Measurements from ENCODE around the gene RPL9.
"Not testable (repeated sequence)": the region's sequence is repeated elsewhere in the genome, so short reads cannot be mapped to it uniquely, and the experiment has no call there.

Gene RPL9

DNA sequence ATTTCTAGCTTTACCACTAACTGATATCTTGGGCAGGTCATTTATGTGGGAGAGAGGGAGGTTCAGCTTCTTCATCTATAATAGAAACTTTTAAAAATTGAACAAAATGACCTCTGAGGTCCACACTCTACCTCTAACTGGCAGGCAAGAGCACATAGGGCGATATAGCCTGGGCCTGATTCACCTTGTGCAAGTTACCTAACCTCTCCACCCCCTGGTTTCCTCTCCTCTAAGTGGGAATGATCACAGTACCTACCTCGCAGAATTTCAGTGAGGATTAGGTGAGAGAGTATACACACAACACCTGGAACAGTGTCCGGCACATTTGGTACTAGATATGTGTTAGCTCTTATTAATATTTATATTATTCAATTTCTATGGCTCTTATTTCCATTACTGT, 36.5 kb downstream of the RPL9 start:
- DNase-seq, result no peak

DNA sequence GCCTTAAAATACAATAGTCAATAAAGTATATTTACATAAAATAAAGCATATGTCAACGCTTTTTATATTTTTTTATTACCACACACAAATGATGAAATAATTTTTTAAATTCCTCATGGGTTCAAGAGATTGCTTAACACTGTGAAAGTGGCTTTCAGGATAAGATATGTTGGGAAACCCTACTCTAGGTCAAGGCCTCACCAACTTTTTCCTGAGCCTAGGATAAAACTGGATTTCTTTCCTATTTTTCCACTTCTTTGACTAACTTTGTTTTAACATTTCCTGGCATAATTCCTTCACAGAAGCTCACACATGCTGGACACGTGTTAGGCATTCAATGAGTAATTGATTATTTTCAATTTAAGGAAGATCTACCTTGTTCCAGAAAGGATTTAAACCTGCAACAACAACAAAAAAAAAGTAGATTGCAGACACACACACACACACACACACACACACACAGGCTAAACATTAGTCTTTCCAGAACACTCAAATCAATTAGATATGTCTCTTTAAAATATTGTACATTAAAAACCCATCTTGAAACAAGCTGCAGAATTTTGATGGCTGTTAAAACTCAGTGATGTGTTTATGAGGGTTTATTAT, 42.9 kb downstream of the RPL9 start:
- no peak for DNase-seq

DNA sequence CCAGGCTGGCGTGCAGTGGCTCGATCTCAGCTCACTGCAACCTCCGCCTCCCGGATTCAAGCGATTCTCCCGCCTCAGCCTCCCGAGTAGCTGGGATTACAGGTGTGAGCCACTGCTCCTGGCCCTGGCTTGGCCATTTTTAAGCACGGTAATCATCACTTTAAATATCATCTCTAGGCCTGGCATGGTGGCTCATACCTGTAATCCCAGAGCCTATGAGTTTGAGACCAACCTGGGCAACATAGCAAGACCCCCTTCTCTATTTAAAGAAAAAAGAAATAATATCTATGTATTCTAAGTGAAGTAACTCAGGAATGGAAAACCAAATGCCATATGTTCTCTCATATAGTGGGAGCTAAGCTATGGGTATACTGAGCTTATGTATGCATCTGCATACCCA, 47.2 kb downstream of the RPL9 start:
- not testable (repeated sequence) for DNase-seq

DNA sequence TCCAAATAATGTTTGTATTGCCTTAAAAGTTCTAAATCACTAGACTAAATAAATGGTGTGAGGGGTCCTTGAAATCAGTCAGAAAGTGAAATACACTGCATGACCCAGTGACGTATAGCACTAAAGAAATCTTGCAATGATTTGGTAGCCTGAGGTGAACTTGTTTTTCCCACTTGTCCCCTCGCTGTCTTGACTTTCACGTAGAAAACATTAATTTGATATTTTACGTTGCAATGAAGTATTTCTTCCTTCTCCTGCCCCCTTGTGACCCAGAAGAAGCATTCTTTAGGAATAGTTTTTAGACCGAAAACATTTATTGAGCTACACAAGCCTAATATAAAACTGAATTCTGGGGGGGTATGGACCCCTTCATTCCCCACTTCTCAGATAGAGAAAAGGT, 48.3 kb downstream of the RPL9 start:
- DNase-seq, result no peak

DNA sequence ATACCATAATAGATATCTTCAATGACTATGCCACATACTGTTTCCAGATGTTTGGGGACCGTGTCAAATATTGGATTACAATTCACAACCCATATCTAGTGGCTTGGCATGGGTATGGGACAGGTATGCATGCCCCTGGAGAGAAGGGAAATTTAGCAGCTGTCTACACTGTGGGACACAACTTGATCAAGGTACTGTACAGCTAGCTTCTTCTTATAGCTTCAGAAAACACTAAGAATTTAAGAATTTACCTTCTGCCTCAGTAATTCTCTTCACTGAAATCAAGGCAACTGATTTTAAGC, 51.2 kb downstream of the RPL9 start:
- no peak for DNase-seq

DNA sequence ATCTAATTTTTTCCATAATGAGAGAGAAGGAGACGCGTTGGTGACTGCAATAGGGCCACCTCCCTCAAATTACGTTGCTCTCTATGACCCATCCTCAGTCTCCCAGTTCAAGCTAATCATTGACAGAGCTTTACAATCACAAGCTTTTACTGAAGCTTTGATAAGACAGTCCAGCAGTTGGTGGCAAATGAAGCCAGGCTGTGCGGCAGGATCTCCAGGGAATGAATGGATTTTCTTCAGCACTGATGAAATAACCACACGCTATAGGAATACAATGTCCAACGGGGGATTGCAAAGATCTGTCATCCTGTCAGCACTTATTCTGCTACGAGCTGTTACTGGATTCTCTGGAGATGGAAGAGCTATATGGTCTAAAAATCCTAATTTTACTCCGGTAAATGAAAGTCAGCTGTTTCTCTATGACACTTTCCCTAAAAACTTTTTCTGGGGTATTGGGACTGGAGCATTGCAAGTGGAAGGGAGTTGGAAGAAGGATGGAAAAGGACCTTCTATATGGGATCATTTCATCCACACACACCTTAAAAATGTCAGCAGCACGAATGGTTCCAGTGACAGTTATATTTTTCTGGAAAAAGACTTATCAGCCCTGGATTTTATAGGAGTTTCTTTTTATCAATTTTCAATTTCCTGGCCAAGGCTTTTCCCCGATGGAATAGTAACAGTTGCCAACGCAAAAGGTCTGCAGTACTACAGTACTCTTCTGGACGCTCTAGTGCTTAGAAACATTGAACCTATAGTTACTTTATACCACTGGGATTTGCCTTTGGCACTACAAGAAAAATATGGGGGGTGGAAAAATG, 51.7 kb downstream of the RPL9 start, which contains the start of gene KLB:
Gene KLB, plus strand, starts transcription at position 168 of the 821 bp plus-strand sequence. Its CDS starts 20 bp downstream, at position 188.
- DNase-seq, result no peak

Measured in activated CD4-positive, alpha-beta T cell treated with anti-CD3 and anti-CD28 coated beads for 1 hour (primary cell).